ENCODE measurements around the gene ELF3.
A peak's percentile ranks its signal among the peaks of the same experiment; 100 is the strongest.
"Not testable (repeated sequence)": the region's sequence is repeated elsewhere in the genome, so short reads cannot be mapped to it uniquely, and the experiment has no call there.

Gene ELF3

DNA sequence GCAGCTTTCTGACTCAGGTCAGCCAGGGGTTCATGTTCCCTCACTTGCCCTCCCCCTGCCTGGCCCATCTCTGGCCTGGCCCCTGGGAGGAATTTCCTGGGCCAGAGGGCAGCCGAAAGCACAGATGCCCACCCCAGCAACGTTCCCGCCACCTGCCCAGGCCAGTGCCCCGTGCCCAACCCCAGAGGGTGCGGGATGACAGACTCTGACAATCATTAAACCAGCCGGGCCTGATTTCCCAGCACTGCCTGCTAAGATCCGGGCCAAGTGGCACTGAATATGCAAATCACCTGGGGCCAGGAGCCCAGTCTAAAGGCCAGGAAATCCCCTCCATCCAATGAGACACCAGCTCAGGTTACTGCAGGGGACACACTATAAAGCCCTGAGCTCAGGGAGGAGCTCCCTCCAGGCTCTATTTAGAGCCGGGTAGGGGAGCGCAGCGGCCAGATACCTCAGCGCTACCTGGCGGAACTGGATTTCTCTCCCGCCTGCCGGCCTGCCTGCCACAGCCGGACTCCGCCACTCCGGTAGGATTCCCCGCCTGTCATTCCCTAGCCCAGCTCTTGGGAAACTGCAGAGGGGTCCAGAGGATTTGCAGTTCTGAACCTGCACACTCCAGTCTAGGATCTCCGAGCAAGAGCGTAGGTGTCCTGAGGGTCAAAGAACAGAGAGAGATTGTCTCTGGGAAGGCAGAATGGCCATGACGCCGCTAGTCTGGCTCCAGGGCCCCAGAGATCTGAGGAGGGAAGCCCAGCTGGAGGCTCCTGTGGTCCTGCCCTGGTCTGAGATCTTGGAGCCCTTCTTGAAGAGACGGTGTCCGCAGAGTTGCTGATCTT, at the start of gene ELF3:
Gene ELF3, plus strand, starts transcription at position 408 of the 836 bp plus-strand sequence. CDS start 550 bp downstream, outside the sequence.
- DNase-seq (ENCODE audit: low spot score): no peak

DNA sequence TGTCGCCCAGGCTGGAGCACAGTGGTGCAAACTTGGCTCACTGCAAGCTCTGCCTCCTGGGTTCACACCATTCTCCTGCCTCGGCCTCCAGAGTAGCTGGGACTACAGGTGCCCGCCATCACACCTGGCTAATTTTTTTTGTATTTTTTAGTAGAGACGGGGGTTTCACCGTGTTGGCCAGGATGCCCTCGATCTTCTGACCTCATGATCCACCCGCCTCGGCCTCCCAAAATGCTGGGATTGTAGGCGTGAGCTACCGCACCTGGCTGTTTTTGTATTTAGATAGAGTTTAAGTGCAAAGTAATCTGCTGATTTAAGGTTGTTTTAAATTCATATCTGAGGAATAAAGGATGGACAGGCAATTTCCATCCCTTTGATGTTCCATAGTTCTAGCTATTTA, 48.0 kb upstream of the ELF3 start:
- not testable (repeated sequence) for DNase-seq (ENCODE audit: low spot score)

DNA sequence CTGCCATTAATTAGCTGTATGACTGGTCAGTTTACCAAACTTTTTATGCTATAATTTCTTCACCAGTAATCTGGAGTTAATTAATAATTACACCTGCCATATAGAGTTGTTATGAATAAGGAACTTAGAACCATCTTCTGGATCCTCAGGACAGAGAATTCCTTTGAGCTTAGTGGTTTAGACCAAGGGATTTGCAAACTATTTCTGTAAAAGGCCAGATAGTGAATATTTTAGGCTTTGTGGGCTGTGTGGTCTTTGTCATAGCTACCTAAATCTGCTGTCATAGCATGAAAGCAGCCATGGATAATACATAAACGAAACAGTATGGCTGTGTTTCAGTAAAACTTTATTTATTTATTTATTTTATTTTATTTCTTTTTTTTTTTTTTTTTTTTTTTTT, 46.1 kb upstream of the ELF3 start:
- DNase-seq (ENCODE audit: low spot score): no peak

DNA sequence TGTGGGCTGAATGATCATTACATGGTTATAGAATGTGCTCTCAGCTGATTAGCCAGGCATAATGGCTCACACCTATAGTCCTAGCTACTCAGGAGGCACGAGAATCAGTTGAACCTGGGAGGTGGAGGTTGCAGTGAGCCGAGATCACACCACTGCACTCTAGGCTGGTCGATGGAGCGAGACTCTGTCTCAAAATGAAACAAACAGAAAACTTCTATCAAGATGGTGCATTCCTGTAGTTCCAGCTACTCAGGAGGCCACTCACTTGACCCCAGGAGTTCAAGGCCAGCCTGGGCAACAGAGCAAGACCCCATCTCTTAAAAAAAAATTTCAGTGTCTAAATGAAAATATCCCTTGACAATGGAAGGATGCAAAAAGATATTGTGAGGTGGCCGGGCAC, 44.2 kb upstream of the ELF3 start:
- no peak for DNase-seq (ENCODE audit: low spot score)

DNA sequence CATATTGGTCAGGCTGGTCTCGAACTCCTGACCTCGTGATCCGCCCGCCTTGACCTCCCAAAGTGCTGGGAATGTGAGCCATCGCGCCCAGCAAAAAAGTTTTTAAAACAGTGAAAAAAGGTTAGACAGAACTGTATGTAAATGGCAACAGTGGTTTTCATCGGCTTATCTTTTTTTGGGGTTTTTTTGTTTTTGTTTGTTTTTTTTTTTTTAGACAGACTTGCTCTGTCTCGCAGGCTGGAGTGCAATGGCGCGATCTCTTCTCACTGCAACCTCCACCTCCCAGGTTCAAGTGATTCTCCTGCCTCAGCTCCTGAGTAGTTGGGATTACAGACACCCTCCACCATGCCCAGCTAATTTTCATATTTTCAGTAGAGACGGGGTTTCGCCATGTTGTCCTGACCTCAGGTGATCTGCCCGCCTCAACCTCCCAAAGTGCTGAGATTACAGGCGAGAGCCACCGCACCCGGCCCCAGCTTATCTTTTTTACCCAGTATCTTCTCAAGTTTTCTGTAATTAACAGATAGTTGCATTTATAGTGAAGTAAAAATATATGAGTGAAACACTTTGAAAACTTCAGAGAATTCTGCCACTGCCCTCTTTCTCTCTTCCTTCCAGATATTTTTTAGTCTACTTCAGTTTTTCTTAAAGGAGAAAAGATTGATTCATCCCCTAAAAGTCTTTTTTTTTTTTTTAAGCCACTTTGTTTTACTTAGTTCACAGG, 42.0 kb upstream of the ELF3 start:
- no peak for DNase-seq (ENCODE audit: low spot score)

DNA sequence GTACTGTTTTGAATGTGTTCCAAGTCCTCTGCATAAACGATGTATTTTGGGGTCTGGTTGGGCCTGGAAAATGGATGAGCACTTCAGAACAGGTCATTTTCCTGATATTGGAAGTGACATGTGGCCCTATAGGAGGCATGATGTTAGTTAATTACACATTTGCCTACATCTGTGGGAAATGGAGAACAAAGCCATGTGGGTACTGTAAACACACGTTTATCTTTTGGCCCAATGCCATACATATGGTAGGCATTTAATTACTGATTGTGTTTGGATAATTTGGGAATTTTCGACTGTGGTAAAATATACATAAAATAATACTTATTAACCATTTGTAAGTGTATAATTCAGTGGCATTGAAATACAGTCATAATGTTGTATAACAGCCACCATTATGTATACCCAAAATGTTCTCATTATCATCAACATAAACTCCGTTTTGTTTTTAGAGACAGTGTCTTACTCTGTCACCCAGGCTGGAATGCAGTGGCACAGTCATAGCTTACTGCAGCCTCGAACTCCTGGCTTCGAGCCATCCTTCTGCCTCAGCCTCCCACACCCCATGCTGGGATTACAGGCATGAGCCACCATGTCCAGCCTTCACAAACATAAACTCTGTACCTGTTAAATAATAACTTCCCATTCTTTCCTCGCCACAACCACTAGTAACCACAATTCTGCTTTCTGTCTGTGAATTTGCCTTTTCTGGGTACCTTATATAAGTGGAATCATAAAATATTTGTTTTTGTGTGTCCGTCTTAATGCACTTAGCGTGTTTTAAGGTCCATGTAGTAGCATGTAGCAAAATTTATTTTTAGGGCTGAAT, 39.8 kb upstream of the ELF3 start:
- no peak for DNase-seq (ENCODE audit: low spot score)

DNA sequence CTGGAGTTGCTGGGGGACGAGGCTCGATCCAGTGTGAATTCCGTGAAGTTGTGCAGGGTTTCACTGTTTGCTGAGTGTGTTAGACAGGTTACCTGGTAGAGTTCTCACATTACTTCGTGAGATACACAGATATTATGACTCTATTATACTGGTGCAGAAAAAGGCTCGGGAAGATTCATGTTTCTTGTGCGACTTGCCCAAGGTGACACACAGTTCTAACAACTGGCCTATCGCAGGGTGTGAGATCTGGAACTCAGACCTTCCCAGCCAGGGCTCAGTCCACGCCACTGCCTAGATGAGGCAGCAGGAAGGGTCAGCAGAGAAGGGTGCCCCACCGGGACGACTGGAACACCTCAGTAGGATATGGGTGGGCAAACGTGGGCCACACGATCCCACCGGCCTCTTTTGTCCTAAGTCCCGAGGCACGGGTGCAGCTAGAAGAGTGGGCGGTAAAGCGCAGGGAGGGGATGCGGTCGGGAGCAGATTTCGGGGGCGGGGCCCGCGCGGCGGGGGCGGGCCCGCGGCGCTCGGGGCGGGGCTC, 28.2 kb upstream of the ELF3 start:
- DNase-seq (ENCODE audit: low spot score): peak; percentile 64

DNA sequence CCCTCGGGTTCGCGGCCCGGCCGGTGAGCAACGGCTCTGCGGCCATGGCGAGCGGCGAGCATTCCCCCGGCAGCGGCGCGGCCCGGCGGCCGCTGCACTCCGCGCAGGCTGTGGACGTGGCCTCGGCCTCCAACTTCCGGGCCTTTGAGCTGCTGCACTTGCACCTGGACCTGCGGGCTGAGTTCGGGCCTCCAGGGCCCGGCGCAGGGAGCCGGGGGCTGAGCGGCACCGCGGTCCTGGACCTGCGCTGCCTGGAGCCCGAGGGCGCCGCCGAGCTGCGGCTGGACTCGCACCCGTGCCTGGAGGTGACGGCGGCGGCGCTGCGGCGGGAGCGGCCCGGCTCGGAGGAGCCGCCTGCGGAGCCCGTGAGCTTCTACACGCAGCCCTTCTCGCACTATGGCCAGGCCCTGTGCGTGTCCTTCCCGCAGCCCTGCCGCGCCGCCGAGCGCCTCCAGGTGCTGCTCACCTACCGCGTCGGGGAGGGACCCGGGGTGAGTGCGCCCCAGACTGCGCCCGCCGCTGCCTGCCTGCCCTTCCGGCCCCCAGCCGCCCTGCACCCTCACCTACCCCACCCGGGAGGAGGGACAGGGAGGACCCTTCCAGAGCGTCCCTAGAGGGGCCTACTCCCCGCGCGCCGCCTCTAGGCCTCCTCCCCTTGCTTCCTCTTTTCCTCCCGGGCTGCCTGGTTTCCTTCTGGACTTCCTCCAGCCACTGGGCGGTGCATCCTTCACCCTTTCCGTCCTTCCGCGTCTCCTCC, 27.6 kb upstream of the ELF3 start, which contains the start of gene RNPEP:
Gene RNPEP, plus strand, starts transcription at position 26 of the 757 bp plus-strand sequence. Its CDS starts 19 bp downstream, at position 45.
- peak; percentile 30 for DNase-seq (ENCODE audit: low spot score)

DNA sequence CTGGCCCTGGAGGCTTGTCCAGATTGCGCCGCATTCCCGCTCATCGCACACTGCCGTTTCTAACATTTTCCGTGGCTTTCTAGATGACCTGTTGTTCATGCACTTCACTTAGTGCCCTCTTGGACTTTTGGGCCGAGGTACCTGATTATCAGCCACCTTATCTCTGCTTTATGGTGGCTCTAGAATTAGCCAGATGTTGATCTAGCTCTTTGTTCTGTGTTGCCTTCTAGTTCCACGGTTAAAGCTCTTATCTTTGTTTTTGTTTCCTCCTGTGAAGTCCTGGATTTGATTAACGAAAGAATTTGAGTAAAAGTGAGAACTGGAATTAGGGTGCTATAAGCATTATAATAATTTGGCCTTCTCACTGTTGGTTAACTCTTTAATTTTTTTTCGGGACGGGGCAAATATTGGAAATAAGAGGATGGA, 27.0 kb upstream of the ELF3 start:
- peak; percentile 1 for DNase-seq (ENCODE audit: low spot score)

DNA sequence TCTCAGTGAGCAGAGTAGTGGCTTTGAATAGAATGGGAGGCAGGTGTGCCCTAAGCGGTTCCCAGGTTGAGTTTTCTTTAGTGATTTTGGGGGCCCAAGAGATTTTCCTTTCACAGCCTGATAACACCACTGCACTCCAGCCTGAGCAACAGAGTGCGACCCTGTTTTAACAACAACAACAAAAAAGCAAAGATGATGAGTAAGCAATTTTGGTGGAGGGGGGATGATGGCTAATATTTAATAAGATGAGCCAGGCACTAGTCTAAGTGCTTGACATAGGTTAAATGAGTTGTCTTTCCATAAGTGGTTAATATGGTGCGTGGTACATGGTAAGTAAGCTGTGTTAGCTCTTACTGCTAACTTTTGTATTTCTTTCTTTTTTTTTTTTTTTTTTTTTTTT, 25.9 kb upstream of the ELF3 start:
- DNase-seq (ENCODE audit: low spot score): no peak

DNA sequence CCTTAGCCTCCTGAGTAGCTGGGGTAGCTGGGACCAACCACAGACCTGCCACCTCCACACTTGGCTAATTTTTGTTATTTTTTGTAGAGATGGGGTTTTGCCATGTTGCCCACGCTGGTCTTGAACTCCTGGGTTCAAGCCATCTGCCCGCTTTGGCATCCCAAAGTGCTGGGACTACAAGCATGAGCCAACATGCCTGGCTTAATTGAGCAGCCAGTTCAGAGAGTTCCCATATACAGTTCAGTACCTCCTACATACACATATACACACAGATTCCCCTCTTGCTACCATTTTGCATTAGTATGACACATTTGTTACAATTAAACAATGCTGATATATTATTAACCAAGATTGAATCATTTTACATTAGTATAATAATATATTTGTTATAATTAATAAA, 25.0 kb upstream of the ELF3 start:
- no peak for DNase-seq (ENCODE audit: low spot score)

DNA sequence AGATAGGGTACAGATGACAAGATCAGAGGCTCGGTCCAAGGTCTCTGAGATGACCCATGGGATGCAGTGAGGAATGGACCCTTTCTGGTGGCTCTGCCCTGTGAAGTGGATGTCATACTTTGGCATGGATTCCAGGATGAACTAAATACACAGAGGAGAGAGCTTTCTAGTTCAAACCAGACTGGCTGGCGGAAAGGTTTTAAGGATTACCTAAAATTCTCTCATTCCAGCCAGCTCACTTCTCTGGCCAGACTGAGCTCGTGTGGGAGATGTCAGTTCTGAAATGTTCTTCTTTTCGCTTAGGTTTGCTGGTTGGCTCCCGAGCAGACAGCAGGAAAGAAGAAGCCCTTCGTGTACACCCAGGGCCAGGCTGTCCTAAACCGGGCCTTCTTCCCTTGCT, 21.8 kb upstream of the ELF3 start:
- no peak for DNase-seq (ENCODE audit: low spot score)

DNA sequence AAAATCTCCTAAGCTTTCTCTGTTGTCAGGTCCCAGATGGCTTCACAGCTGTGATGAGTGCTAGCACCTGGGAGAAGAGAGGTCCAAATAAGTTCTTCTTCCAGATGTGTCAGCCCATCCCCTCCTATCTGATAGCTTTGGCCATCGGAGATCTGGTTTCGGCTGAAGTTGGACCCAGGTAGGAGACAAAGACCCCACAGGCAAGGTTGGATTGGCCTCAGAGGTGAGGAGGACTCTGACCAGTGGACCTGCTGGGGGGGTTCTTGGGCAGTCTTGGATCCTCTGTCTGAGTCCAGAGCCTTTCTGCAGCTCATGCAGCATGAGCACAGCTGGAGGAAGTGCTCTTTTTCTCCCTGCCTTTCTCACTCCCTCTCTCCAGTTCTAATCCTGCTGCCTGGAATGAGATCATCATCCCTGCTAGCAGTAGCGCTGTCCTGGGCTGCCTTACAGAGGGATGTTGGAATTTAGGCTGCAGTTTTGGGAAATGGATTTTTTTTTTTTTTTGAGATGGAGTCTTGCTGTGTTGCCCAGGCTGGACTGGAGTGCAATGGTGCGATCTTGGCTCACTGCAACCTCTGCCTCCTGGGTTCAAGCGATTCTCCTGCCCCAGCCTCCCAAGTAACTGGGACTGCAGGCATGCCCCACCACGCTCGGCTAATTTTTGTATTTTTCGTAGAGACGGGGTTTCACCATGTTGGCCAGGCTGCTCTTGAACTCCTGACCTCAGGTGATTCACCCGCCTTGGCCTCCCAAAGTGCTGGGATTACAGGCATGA, 20.8 kb upstream of the ELF3 start:
- no peak for DNase-seq (ENCODE audit: low spot score)

DNA sequence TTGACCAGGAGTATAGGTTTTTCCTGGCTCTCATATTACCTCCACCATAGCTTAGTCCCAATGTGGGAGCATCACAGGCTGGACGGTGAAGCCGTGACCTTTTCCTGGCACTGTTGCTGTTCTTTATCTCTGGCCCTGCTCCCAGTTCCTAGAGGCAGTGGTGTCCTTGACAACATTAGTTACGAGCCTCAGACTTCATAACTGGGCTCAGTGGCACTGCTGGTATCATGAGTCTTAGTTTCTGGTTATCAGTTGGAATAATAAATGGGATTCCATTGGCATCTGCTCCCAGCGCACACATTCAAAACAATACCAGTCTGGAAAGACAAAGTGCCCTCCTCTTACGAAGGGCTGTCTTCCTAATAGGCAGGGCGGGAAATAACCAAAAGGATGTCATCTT, 20.0 kb upstream of the ELF3 start:
- no peak for DNase-seq (ENCODE audit: low spot score)

DNA sequence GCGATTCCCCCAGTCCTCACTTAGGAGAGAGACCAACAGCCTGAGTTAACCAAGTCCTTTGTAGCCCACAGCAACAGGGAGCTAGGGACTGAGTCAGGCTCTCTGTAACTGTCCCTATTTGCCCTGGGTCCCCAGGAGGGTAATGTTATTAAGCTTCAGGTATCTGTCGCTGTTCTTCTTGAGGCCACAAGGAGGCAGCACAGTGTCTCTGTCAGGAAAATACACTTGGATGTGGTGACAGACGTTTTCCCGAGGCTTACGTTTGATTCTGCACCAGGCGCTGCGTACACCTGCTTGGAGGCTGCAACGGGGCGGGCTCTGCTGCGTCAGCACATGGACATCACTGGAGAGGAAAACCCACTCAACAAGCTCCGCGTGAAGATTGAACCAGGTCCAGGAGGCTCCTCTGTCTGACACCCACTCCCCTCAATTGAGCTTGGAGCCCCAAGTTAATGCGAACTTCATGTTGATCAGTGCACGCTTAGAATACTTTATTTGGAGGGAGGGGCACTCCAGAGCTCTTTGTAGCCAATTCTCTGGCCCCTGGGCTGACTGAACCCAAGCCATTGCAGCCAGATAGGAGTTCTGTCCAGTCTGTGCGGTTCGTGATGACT, 10.7 kb upstream of the ELF3 start:
- peak; percentile 39 for DNase-seq (ENCODE audit: low spot score)

DNA sequence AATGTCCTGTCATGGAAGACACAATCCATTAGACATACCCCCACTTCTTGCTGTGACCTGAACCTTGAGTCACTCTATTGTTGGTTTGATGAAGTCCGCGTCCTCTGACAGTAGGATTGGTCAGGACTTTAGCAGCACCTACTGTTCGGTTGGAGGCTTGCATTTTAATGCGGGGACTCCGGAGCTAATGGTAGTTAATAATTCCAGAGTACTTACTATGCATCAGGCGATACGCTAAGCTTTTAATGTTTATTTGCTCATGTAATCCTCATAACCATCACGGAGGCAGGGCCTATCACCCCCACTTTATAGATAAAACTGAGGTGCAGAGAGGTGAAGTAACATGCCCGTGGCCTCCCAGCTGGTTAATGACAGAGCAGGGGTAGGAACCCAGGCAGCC, 7.9 kb upstream of the ELF3 start:
- no peak for DNase-seq (ENCODE audit: low spot score)

DNA sequence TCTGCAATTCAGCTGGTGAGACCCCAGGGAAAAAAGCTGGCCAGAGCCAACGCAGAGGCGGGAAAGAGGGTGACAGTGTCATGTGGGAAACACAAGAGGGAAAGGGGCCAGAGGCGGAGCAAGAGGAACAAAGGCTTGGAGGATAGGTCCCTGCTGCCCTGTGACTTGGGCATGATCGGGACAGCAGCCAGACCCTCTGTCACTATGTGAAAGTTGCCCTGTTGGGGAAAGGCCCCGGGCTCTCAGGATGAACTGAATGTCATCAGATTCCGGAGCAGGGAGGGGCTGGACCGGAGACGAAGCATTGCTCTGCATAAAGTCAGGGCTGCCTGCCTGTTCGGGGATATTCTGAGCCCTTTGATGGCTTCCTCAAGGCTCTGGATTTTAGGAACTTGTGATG, 5.7 kb upstream of the ELF3 start:
- no peak for DNase-seq (ENCODE audit: low spot score)

DNA sequence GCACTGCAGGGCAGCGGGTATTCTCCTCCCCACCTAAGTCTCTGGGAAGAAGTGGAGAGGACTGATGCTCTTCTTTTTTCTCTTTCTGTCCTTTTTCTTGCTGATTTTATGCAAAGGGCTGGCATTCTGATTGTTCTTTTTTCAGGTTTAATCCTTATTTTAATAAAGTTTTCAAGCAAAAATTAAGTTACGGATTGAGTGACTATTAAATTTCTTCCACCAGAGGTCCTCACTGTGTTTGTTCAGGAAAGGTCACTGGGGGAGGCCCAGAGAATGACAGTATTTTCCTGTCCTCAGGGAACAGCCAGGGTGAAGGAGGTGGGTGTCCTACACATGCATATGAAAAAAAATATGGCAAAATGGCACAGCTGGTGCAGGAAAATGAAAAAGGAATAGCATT, 4.4 kb upstream of the ELF3 start:
- no peak for DNase-seq (ENCODE audit: low spot score)

DNA sequence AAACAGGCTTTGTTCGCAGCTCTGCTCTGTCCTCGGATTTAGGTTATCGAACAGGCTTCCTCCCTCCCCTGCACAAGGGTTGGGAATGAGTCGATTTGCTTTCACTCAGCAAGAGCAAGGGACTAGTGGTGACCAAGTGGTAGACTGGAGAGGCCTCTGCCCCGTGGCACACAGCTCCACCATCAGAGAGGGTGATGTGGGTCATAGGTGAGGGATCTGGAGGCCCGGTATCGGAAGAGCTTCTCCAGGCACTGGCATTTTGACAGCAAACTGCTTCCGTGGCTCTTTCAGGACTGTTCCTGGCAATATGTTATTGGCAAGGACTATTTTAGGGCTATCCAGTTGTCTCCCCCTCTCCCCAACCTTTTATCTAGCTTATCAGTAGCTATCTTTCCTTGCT, 3.1 kb upstream of the ELF3 start:
- DNase-seq (ENCODE audit: low spot score): no peak

DNA sequence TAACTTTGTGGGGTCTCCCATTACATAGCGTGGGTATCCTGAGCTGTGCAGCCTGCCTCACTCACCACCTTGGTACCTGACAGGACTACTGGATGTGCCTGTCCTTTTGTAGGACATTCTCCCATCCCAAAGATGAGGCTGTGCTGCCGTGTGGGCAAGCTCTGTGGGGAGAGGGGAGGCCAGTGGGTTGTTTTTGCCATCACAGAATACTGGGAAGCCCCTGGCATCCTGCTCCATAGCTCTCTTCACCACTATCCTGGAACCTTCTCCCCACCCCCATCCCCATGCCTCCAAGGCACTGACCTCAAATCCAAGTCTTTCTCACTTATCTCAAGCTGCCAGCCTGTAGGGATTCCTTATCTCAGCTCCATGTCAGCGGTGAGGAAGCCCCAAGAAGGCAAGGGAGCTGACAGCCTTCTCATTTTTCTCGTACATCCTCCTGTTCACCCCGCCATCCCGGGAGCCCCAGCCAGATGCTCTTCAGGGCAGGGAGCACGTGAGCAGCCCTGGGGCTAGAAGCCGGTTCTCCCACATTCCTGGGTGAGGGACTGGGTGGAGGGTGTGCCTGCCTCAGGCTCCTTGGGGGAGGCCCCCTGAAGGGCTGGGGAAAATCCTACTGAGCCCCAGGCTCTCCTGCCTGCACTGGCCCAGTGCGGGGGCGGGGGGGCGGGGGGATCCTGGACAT, 2.4 kb upstream of the ELF3 start:
- no peak for DNase-seq (ENCODE audit: low spot score)

Data from activated CD4-positive, alpha-beta T cell treated with anti-CD3 and anti-CD28 coated beads, Interleukin-2, Interleukin-4, amounts not matched to agents 100 ng/mL and 50 ng/mL, durations not matched to agents 16 hours and 8 hours (primary cell).